Measurements from ENCODE around the gene IQSEC3. TPM values are rescaled to one million over a fixed set of nuclear protein-coding genes. Genes with fewer than 3 reads are reported as not detected.

IQSEC3 gene
- total and polyA plus RNA-seq, 7 experiments from 2014 or later: 0.36 to 5.5 (median 1.7) TPM; not detected in 1

DNA sequence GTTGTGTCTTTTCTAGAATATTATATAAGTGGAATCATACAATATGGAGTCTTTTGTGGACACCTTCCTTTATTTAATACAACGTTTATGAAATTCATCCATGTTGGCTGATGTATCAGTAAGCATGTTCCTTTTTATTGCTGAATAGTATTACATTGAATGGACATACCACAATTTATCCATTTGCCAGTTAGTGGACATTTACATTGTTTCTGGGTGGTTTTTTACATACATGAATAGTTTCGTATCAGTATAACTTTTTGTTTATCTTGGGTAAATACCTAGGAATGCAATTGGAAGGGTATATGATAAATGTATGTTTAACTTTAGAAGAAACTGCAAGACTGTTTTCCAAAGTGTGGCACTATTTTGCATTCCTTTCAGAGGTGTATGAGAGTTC, 23.1 kb downstream of the IQSEC3 start:
- Histone ChIP-seq H3K4me3 (ENCODE audit: low read length) (no peak overlapping the region), H3K9me3 (ENCODE audit: control insufficient read depth in 2 of 3, low read length in 3 of 3) (peaks cover 0 to 3% (median 0%) of the 10 kb centered on the region in 3 experiments), H3K27ac (ENCODE audit: low read depth, low read length) (no peak overlapping the region), H3K36me3 (ENCODE audit: control insufficient read depth in 2 of 3, insufficient read depth in 3 of 3, low read length in 3 of 3) (no peaks in the 10 kb centered on the region), H3K4me1 (ENCODE audit: control insufficient read depth in 2 of 2, insufficient read depth in 2 of 2, low read length in 2 of 2) (no peaks in the 10 kb centered on the region), H3K27me3 (ENCODE audit: control insufficient read depth in 2 of 2, insufficient read depth in 2 of 2, low read length in 2 of 2) (no peaks in the 10 kb centered on the region)
- intact Hi-C loops (cut with micrococcal nuclease): no loop called here
- ChIA-PET POLR2A (no interaction called here), CTCF (no interaction called here)
- H3K4me3 Mint-ChIP-seq: no peak overlapping the region
- DNase-seq: no peak
- ATAC-seq: no peak
- peaks cover 3 to 40% (median 14%) of the 10 kb centered on the region in 11 donors for H3K9me3 Mint-ChIP-seq
- peaks cover 0 to 7% (median 0%) of the 10 kb centered on the region in 5 donors for H3K36me3 Mint-ChIP-seq
- H3K4me1 Mint-ChIP-seq: peaks cover 0 to 2% (median 0%) of the 10 kb centered on the region in 7 donors
- H3K27me3 Mint-ChIP-seq: peaks cover 3 to 17% (median 7%) of the 10 kb centered on the region in 5 donors
- H3K27ac Mint-ChIP-seq: no peak overlapping the region

DNA sequence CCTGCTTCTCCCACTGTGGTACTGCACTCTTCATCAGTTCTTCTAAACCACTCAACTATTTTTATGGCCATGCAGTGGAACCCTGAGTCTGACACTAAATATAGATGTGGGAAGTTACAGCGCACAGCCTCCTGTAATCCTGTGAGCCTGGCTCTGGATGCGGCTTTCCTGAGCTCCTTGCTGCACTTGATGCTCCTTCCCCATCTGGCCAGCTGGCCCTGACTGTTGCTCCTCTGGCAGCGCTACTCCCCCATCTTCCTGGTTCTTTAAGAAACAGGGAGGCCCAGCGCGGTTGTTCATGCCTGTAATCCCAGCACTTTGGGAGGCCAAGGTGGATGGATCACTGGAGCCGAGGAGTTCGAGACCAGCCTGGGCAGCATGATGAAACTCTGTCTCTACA, 24.6 kb downstream of the IQSEC3 start:
- peaks cover 3 to 40% (median 17%) of the 10 kb centered on the region in 11 donors for H3K9me3 Mint-ChIP-seq
- intact Hi-C loops (cut with micrococcal nuclease): no loop called here

DNA sequence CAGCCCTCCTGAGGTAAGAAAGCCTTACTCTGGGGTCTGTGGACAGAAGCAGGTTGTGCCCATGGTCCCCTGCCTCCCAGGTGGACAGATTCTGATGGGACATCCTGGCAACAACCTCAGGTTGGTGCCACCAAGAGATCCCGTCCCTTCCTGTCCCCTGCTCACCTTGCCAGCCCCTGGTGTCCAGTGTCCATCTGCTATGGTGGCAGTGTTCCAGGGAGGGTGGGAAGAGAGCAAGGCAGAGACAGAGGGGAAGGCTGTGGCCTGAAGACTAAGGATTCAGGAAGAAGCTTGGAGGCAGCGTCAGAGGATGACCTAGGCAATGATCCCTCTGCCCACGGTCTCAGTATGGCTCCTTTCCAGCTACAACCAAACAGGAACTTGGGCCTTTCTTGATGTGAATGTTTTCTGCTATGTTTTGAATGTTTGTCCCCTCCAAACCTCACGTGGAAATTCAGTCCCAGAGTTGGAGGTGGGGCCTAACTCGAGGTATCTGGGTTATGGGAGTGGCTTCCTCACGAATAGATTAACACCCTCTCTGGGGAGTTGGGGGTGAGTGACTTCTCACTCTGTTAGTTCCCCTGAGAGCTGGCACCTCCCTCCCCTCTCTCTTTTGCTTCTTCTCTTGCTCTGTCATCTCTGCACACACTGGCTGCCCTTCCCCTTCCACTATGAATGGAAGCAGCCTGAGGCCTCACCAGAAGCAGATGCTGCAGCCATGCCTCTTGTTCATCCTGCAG, 26.9 kb downstream of the IQSEC3 start:
- intact Hi-C loops (cut with micrococcal nuclease): no loop called here
- no peaks in the 10 kb centered on the region for H3K36me3 ChIP-seq (ENCODE audit: control insufficient read depth in 2 of 3, insufficient read depth in 3 of 3, low read length in 3 of 3)
- H3K4me3 Mint-ChIP-seq: no peak overlapping the region
- ChIA-PET POLR2A (no interaction called here), CTCF (no interaction called here)
- peaks cover 0 to 7% (median 0%) of the 10 kb centered on the region in 5 donors for H3K36me3 Mint-ChIP-seq
- no peak overlapping the region for H3K27ac Mint-ChIP-seq
- no peaks in the 10 kb centered on the region for H3K27me3 ChIP-seq (ENCODE audit: control insufficient read depth in 2 of 2, insufficient read depth in 2 of 2, low read length in 2 of 2)
- ATAC-seq: no peak
- H3K27ac ChIP-seq (ENCODE audit: low read depth, low read length): no peak overlapping the region
- peaks cover 3 to 39% (median 17%) of the 10 kb centered on the region in 11 donors for H3K9me3 Mint-ChIP-seq
- H3K4me1 ChIP-seq (ENCODE audit: control insufficient read depth in 2 of 2, insufficient read depth in 2 of 2, low read length in 2 of 2): no peaks in the 10 kb centered on the region
- H3K4me1 Mint-ChIP-seq: peaks cover 0 to 1% (median 0%) of the 10 kb centered on the region in 7 donors
- peaks cover 0 to 3% (median 0%) of the 10 kb centered on the region in 3 experiments for H3K9me3 ChIP-seq (ENCODE audit: control insufficient read depth in 2 of 3, low read length in 3 of 3)
- DNase-seq: no peak
- H3K4me3 ChIP-seq (ENCODE audit: low read length): no peak overlapping the region
- H3K27me3 Mint-ChIP-seq: peaks cover 7 to 23% (median 13%) of the 10 kb centered on the region in 5 donors

More for the DNA sequence above, 24.6 kb downstream of the IQSEC3 start:
- Mint-ChIP-seq H3K36me3 (peaks cover 0 to 7% (median 0%) of the 10 kb centered on the region in 5 donors), H3K27me3 (peaks cover 2 to 23% (median 7%) of the 10 kb centered on the region in 5 donors), H3K4me3 (no peak overlapping the region), H3K27ac (no peak overlapping the region), H3K4me1 (peaks cover 0 to 1% (median 0%) of the 10 kb centered on the region in 7 donors)
- Histone ChIP-seq H3K4me1 (ENCODE audit: control insufficient read depth in 2 of 2, insufficient read depth in 2 of 2, low read length in 2 of 2) (no peaks in the 10 kb centered on the region), H3K4me3 (ENCODE audit: low read length) (no peak overlapping the region), H3K9me3 (ENCODE audit: control insufficient read depth in 2 of 3, low read length in 3 of 3) (peaks cover 0 to 3% (median 0%) of the 10 kb centered on the region in 3 experiments), H3K27ac (ENCODE audit: low read depth, low read length) (no peak overlapping the region), H3K27me3 (ENCODE audit: control insufficient read depth in 2 of 2, insufficient read depth in 2 of 2, low read length in 2 of 2) (no peaks in the 10 kb centered on the region), H3K36me3 (ENCODE audit: control insufficient read depth in 2 of 3, insufficient read depth in 3 of 3, low read length in 3 of 3) (no peaks in the 10 kb centered on the region)
- CTCF ChIA-PET: no interaction called here
- no peak for DNase-seq
- no peak for ATAC-seq
- POLR2A ChIA-PET: no interaction called here

DNA sequence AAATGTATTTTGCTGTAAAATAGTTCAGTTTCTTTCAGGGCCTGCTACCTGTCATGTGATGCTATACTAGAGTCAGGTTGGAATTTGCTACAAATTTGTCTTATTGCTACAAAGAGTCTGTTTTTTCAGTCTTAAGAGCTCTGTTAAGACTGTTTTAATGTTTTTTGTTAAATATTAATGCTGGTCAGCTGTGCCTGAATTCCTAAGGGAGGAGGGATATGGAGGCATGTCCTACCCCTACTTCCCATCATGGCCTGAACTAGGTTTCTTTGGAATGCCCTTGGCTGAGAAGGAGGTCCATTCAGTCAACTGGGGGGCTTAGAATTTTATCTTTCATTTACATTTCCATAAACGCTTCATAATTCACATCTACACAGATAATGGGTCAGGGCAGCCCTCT, 30.0 kb downstream of the IQSEC3 start:
- H3K27ac ChIP-seq (ENCODE audit: low read depth, low read length): no peak overlapping the region
- peaks cover 0 to 3% (median 0%) of the 10 kb centered on the region in 3 experiments for H3K9me3 ChIP-seq (ENCODE audit: control insufficient read depth in 2 of 3, low read length in 3 of 3)
- ChIA-PET CTCF (no interaction called here), POLR2A (no interaction called here)
- ATAC-seq (no peak), DNase-seq (no peak)
- Mint-ChIP-seq H3K9me3 (peaks cover 0 to 9% (median 4%) of the 10 kb centered on the region in 11 donors), H3K36me3 (peaks cover 0 to 3% (median 0%) of the 10 kb centered on the region in 5 donors), H3K4me3 (no peak overlapping the region), H3K4me1 (peaks cover 0 to 1% (median 0%) of the 10 kb centered on the region in 7 donors), H3K27ac (peak overlapping the region in 1 of 9 donors; percentile 16), H3K27me3 (peaks cover 10 to 40% (median 16%) of the 10 kb centered on the region in 5 donors)
- H3K36me3 ChIP-seq (ENCODE audit: control insufficient read depth in 2 of 3, insufficient read depth in 3 of 3, low read length in 3 of 3): no peaks in the 10 kb centered on the region
- intact Hi-C loops (cut with micrococcal nuclease): no loop called here
- no peaks in the 10 kb centered on the region for H3K27me3 ChIP-seq (ENCODE audit: control insufficient read depth in 2 of 2, insufficient read depth in 2 of 2, low read length in 2 of 2)
- no peak overlapping the region for H3K4me3 ChIP-seq (ENCODE audit: low read length)
- no peaks in the 10 kb centered on the region for H3K4me1 ChIP-seq (ENCODE audit: control insufficient read depth in 2 of 2, insufficient read depth in 2 of 2, low read length in 2 of 2)

DNA sequence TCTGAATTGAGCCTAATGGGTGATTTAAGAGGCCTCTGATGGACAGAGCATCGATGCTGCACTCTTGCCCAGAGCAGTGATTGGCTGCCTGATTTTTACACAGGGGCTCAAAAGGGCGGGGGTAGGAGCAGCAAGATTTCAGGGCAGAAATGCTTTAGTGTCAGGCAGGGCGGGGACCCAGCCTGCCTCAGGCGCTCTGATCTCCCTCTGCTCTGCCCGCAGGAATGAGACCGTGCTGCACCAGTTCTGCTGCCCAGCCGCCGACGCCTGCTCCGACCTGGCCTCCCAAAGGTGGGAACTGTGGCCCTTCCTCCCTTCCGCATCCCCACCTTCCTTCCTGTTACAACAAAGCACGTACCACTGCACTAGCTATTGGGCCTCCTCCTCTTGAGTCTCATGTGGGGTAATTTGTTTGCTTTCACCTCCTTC, 32.4 kb downstream of the IQSEC3 start:
- no peaks in the 10 kb centered on the region for H3K36me3 ChIP-seq (ENCODE audit: control insufficient read depth in 2 of 3, insufficient read depth in 3 of 3, low read length in 3 of 3)
- ChIA-PET POLR2A (no interaction called here), CTCF (no interaction called here)
- no peak overlapping the region for H3K27ac Mint-ChIP-seq
- H3K9me3 ChIP-seq (ENCODE audit: control insufficient read depth in 2 of 3, low read length in 3 of 3): peaks cover 0 to 2% (median 0%) of the 10 kb centered on the region in 3 experiments
- peaks cover 10 to 35% (median 12%) of the 10 kb centered on the region in 5 donors for H3K27me3 Mint-ChIP-seq
- intact Hi-C loops (cut with micrococcal nuclease): no loop called here
- H3K4me1 Mint-ChIP-seq: peaks cover 1 to 3% (median 2%) of the 10 kb centered on the region in 7 donors
- no peak overlapping the region for H3K4me3 ChIP-seq (ENCODE audit: low read length)
- no peak overlapping the region for H3K27ac ChIP-seq (ENCODE audit: low read depth, low read length)
- no peaks in the 10 kb centered on the region for H3K36me3 Mint-ChIP-seq
- no peak overlapping the region for H3K4me3 Mint-ChIP-seq
- H3K4me1 ChIP-seq (ENCODE audit: control insufficient read depth in 2 of 2, insufficient read depth in 2 of 2, low read length in 2 of 2): peaks cover 0 to under 1% of the 10 kb centered on the region in 2 donors
- ATAC-seq: no peak
- H3K27me3 ChIP-seq (ENCODE audit: control insufficient read depth in 2 of 2, insufficient read depth in 2 of 2, low read length in 2 of 2): no peaks in the 10 kb centered on the region
- peaks cover 0 to 4% (median under 1%) of the 10 kb centered on the region in 11 donors for H3K9me3 Mint-ChIP-seq
- DNase-seq: no peak

DNA sequence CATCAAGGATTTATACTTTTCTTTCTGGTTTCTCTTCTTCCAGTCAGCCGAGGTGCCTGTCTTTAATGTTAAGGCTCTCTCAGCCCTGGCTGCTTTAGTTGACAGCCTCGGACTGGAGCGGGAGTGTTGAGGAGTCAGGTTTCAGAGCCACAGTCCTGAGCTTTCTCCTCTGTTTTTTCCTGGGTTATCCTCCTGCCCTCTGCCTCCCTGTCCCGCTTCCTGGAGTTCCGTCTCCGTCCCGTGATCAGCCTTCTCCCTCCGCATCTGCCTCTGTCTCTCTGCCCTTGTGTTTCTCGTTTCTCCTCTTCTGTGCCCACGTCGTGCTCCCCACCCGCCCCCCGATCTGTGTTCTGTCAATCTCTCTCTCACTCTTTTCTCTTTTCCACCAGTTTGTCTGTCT, 33.0 kb downstream of the IQSEC3 start:
- H3K27me3 ChIP-seq (ENCODE audit: control insufficient read depth in 2 of 2, insufficient read depth in 2 of 2, low read length in 2 of 2): no peaks in the 10 kb centered on the region
- Mint-ChIP-seq H3K36me3 (no peaks in the 10 kb centered on the region), H3K4me1 (peaks cover 2 to 8% (median 7%) of the 10 kb centered on the region in 7 donors), H3K27me3 (peaks cover 8 to 35% (median 10%) of the 10 kb centered on the region in 5 donors), H3K27ac (no peak overlapping the region), H3K4me3 (no peak overlapping the region), H3K9me3 (peaks cover 0 to 4% (median 0%) of the 10 kb centered on the region in 11 donors)
- CTCF ChIA-PET: no interaction called here
- intact Hi-C loops (cut with micrococcal nuclease): no loop called here
- H3K27ac ChIP-seq (ENCODE audit: low read depth, low read length): no peak overlapping the region
- DNase-seq (no peak), ATAC-seq (no peak)
- no peak overlapping the region for H3K4me3 ChIP-seq (ENCODE audit: low read length)
- POLR2A ChIA-PET: no interaction called here
- peaks cover 0 to 7% of the 10 kb centered on the region in 2 donors for H3K4me1 ChIP-seq (ENCODE audit: control insufficient read depth in 2 of 2, insufficient read depth in 2 of 2, low read length in 2 of 2)
- H3K9me3 ChIP-seq (ENCODE audit: control insufficient read depth in 2 of 3, low read length in 3 of 3): no peaks in the 10 kb centered on the region
- no peaks in the 10 kb centered on the region for H3K36me3 ChIP-seq (ENCODE audit: control insufficient read depth in 2 of 3, insufficient read depth in 3 of 3, low read length in 3 of 3)

Measured in naive thymus-derived CD4-positive, alpha-beta T cell (primary cell).